HL-60 (cell line): Measurements from ENCODE around the gene TBC1D28.
"Not testable (repeated sequence)": the region's sequence is repeated elsewhere in the genome, so short reads cannot be mapped to it uniquely, and the experiment has no call there.

ENCODE experiments used
- CTCF ChIP-seq: IDR thresholded peaks from one replicate; pipeline ENCODE4 v1.5.1; 2011; ENCODE audit warnings: low read length, control low read depth, inconsistent platforms; ENCODE audit not compliant: insufficient read depth
- GABPA ChIP-seq: IDR thresholded peaks from 2 replicates; pipeline ENCODE4 v1.6.1; 2012; ENCODE audit warnings: low read depth
- POLR2AphosphoS5 ChIP-seq: IDR thresholded peaks from 2 replicates; pipeline ENCODE4 v1.6.1; 2012; ENCODE audit warnings: low read depth
- REST ChIP-seq: IDR thresholded peaks from 2 replicates; pipeline ENCODE4 v1.6.1; 2012; ENCODE audit warnings: low read depth; ENCODE audit not compliant: insufficient replicate concordance

- TF ChIP-seq CTCF, POLR2AphosphoS5, REST, GABPA: not testable (repeated sequence)
Observed at GRCh38 chr17:18636237-18636636, 8.0 kb downstream of the TBC1D28 start.
